ENCODE measurements around the gene ROCK2.

- peak in 3 of 4 experiments; percentile 52 to 67 (median 66) for TF ChIP-seq CTCF (IDR thresholded peaks at IDR 0.05)
- TF ChIP-seq POLR2AphosphoS5 (IDR thresholded peaks at IDR 0.05): no peak
- no peak for TF ChIP-seq POLR2A (IDR thresholded peaks at IDR 0.05)
Measured at GRCh38 chr2:11234309-11234708, 110.1 kb downstream of the ROCK2 start.
